IPS-NIHi7 (cell line): Measurements from ENCODE around the gene DEK.

Experiments
- DNase-seq: peaks from one replicate; pipeline ENCODE4 v3.0.0; 2012; ENCODE audit warnings: mixed read lengths; ENCODE audit errors: extremely low spot score

The DEK gene

GRCh38 chr6:18265787-18266522, 1.6 kb upstream of the DEK start:
- no peak for DNase-seq

- DNase-seq: no peak
Measured at GRCh38 chr6:18264923-18265377, 620 bp upstream of the DEK start.

- no peak for DNase-seq
Measured at GRCh38 chr6:18263418-18264218, 712 bp downstream of the DEK start.

- DNase-seq: no peak
Measured at GRCh38 chr6:18262702-18263417, 1.5 kb downstream of the DEK start.

GRCh38 chr6:18261877-18262276, 2.5 kb downstream of the DEK start:
- no peak for DNase-seq

GRCh38 chr6:18260448-18261106, 3.8 kb downstream of the DEK start:
- DNase-seq: no peak

- no peak for DNase-seq
Measured at GRCh38 chr6:18259675-18260447, 4.5 kb downstream of the DEK start.

- DNase-seq: no peak
Measured at GRCh38 chr6:18254793-18255192, 9.5 kb downstream of the DEK start.

- no peak for DNase-seq
Measured at GRCh38 chr6:18253635-18254034, 10.7 kb downstream of the DEK start.

GRCh38 chr6:18249271-18249670, 15.1 kb downstream of the DEK start:
- DNase-seq: no peak

GRCh38 chr6:18248698-18249097, 15.6 kb downstream of the DEK start:
- no peak for DNase-seq

GRCh38 chr6:18247002-18247401, 17.3 kb downstream of the DEK start:
- no peak for DNase-seq

- no peak for DNase-seq
Measured at GRCh38 chr6:18246205-18246604, 18.1 kb downstream of the DEK start.

- DNase-seq: no peak
Measured at GRCh38 chr6:18245642-18246041, 18.7 kb downstream of the DEK start.

GRCh38 chr6:18245079-18245478, 19.3 kb downstream of the DEK start:
- DNase-seq: no peak

- no peak for DNase-seq
Measured at GRCh38 chr6:18244251-18244650, 20.1 kb downstream of the DEK start.

GRCh38 chr6:18243302-18243893, 20.9 kb downstream of the DEK start:
- no peak for DNase-seq

- no peak for DNase-seq
Measured at GRCh38 chr6:18242062-18242851, 22.1 kb downstream of the DEK start.

- DNase-seq: no peak
Measured at GRCh38 chr6:18241208-18242038, 22.9 kb downstream of the DEK start.
